Lower lobe of right lung (tissue), 2 donors: ENCODE measurements around the gene IFT52. TPM values are rescaled to one million over a fixed set of nuclear protein-coding genes. Genes with fewer than 3 reads are reported as not detected.

Experiments
- ATAC-seq, 2 donors: fragments of 200-7000 bp; cut with Tn5 transposase; one replicate each; pipeline ENCODE4 v1.9.1; 2020 to 2022; ENCODE audit warnings: mild to moderate bottlenecking in 2 of 2, moderate library complexity in 2 of 2
- DNase-seq: peaks from one replicate; pipeline ENCODE4 v3.0.0-alpha.2; 2020
- H3K27ac ChIP-seq: fragments of 200-600 bp; one replicate; pipeline ENCODE4 v1.8.0; 2022
- H3K27me3 ChIP-seq: fragments of 200-600 bp; one replicate; pipeline ENCODE4 v1.8.0; 2022; ENCODE audit warnings: low read depth
- H3K36me3 ChIP-seq: fragments of 200-600 bp; one replicate; pipeline ENCODE4 v1.8.0; 2022; ENCODE audit warnings: mild to moderate bottlenecking
- H3K4me1 ChIP-seq: fragments of 200-600 bp; one replicate; pipeline ENCODE4 v1.8.0; 2022
- H3K4me3 ChIP-seq: fragments of 200-600 bp; one replicate; pipeline ENCODE4 v1.8.0; 2022; ENCODE audit warnings: mild to moderate bottlenecking
- H3K9me3 ChIP-seq: fragments of 200-600 bp; one replicate; pipeline ENCODE4 v1.8.0; 2022
- intact Hi-C: fragments of 100-400 bp; cut with DNase I; formaldehyde crosslinking; loops from one replicate; pipeline ENCODE4 v1.11.0; 2022
- total RNA-seq: library from RNA; stranded (reverse); fragmentation: NEBNext Ultra II Directional; extraction: Animal tissue kit (Norgen Biotek cat#: 25700); gene quantifications from one replicate; pipeline ENCODE4 v1.2.1, GENCODE V29; 2021
- TF ChIP-seq, protein P1 (sequence below): fragments of 200-600 bp; IDR thresholded peaks from one replicate; pipeline ENCODE4 v1.8.0; 2022; ENCODE audit warnings: antibody characterized with exemption, mild to moderate bottlenecking
- donor health status: DM: no; HTN: yes; CAD: no; lungs with severe emphysema.

Gene IFT52
- total RNA-seq, 1 donor from 2014 or later = 19.9 TPM

DNA sequence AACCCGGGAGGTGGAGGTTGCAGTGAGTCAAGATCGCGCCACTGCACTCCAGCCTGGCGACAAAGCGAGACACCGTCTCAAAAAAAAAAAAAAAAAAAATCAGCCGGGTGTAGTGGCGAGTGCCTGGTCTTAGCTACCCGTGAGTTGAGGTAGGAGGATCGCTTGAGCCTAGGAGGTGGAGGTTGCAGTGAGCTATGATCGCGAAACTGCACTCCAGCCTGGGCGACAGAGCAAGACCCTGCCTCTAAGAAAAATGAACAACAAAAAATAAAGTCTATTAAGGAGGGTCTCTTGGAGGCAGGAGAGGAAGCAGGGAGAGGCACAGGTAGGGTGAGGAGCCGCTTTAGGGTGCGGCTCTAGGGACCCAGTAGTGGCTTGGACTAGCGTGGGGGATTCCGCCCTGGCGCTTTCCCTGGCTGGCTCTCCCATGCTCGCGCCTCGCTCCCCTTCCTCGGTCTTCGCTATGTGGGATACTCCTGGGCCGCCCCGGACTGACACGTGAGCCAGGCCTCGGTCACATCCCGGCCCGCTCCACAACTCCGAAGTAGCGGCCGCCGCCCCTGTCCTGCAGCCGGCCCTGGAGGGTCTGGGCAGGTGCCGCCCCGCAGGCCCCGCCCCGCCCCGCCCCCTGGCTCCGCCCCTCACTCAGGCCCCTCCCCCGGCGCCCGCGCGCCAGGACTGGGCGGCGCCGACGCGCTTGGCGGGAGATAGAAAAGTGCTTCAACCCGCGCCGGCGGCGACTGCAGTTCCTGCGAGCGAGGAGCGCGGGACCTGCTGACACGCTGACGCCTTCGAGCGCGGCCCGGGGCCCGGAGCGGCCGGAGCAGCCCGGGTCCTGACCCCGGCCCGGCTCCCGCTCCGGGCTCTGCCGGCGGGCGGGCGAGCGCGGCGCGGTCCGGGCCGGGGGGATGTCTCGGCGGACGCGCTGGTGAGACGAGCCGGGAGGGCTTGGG lies 75.9 kb downstream of the IFT52 start, which contains the start of gene MYBL2:
MYBL2 (plus strand) TSS at position 739 of the 953 bp plus-strand sequence; CDS start at position 909, 170 bp downstream.
- Histone ChIP-seq H3K4me1 (peaks cover 8% of the 10 kb centered on the region), H3K27ac (no peak within 1 kb of the TSS), H3K4me3 (peak within 1 kb of the TSS; percentile 45), H3K36me3 (no peaks in the 10 kb centered on the region), H3K9me3 (no peaks in the 10 kb centered on the region), H3K27me3 (peaks cover 43% of the 10 kb centered on the region)
- DNase-seq (peak; percentile 67), ATAC-seq (peak; percentile 92 to 95)
- intact Hi-C loops = no loop called here
- TF ChIP-seq, protein P1, sequence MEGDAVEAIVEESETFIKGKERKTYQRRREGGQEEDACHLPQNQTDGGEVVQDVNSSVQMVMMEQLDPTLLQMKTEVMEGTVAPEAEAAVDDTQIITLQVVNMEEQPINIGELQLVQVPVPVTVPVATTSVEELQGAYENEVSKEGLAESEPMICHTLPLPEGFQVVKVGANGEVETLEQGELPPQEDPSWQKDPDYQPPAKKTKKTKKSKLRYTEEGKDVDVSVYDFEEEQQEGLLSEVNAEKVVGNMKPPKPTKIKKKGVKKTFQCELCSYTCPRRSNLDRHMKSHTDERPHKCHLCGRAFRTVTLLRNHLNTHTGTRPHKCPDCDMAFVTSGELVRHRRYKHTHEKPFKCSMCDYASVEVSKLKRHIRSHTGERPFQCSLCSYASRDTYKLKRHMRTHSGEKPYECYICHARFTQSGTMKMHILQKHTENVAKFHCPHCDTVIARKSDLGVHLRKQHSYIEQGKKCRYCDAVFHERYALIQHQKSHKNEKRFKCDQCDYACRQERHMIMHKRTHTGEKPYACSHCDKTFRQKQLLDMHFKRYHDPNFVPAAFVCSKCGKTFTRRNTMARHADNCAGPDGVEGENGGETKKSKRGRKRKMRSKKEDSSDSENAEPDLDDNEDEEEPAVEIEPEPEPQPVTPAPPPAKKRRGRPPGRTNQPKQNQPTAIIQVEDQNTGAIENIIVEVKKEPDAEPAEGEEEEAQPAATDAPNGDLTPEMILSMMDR = no peak

DNA sequence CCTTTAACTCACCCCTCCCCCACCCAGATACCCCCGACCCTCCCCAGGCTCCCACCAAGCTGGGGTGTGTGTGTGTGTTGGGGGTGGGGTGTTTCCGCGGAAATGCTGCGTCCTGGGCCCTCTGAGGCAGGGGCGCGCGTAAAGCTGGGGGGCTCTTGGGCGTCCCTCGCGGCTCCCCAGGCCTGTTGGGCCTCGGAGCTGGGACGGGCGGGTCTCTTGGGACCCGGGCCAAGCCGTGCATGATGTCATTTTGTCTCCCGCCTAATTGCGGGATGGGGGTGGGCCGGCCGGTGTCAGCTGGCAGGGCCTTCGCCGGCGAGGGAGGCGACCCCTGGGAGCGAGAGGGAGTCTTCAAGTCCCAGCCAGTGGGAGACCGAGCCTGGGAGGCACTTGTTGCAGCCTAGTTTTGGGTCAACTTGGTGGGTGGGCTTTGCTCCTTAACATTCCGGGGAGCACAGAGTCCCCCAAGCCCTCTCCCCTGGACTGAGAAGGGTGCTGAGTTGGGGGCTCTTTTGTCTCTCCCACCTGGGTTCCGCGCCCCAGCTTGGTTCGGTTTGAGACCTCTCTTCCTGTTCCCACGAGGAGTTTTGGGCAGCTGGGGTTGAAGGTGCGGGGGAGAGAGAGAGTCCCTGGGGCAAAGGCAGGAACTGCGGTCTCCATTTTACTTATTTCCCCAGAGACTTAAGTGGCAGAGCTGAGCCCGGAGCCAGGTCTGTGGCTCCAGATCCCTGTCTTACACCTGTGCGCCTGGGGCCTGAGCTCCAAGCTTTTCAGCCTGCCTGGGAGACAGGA lies 76.8 kb downstream of the IFT52 start:
- H3K9me3 ChIP-seq = no peaks in the 10 kb centered on the region
- TF ChIP-seq, protein P1 = no peak

DNA sequence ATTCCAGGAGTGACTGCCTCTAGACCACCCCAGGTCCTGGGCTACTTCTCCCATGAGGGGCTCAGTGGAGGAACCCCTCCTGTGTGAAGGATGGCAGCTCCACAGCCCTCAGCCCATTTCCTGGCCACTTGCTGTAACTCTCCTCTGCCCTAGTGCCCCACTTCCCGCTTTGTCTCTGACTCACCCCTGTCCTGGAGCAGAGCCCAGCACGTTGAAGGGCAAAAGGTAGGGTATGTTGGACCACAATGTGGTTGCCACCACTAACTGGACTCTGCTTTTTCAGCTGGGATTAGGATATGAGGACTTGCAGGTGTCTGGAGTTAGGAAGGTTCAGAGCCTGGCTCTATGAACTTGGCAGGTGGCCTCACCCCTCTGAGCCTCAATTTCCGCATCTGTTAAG lies 78.6 kb downstream of the IFT52 start:
- Histone ChIP-seq H3K27me3 (peaks cover 43% of the 10 kb centered on the region), H3K9me3 (no peaks in the 10 kb centered on the region), H3K4me3 (no peak overlapping the region), H3K27ac (no peak overlapping the region), H3K36me3 (no peaks in the 10 kb centered on the region), H3K4me1 (peaks cover 8% of the 10 kb centered on the region)
- TF ChIP-seq, protein P1 = no peak
- DNase-seq = no peak
- ATAC-seq = no peak
- intact Hi-C loops = no loop called here

More for the DNA sequence above, 76.8 kb downstream of the IFT52 start:
- Histone ChIP-seq H3K4me1 (peaks cover 8% of the 10 kb centered on the region), H3K27ac (no peak overlapping the region), H3K27me3 (peaks cover 43% of the 10 kb centered on the region), H3K4me3 (peak overlapping the region; percentile 45), H3K36me3 (no peaks in the 10 kb centered on the region)
- intact Hi-C loops = no loop called here
- DNase-seq = no peak
- ATAC-seq = no peak

DNA sequence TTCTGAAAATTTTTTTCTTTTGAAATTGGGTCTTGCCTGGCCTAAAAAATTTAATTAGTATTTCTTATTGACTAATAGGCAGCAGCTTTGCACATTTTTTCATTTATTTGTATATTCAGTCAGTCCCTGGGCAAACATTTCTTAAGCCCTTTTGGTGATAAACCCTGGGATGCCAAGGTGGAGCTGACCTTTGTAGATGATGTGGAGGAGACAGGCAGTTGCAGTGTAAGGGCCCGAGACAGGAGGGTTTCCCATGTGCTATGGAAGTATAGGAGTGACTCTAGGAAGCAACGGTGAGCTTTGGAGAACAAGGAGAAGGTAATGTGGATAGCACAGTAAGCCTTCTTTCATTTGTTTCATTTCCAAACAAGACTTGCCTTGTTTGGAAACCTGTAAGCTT lies 79.7 kb downstream of the IFT52 start:
- no peaks in the 10 kb centered on the region for H3K36me3 ChIP-seq
- H3K27ac ChIP-seq = no peak overlapping the region
- H3K4me3 ChIP-seq = no peak overlapping the region
- ATAC-seq = no peak
- H3K9me3 ChIP-seq = no peaks in the 10 kb centered on the region
- intact Hi-C loops = no loop called here
- TF ChIP-seq, protein P1 = no peak
- peaks cover 8% of the 10 kb centered on the region for H3K4me1 ChIP-seq
- peaks cover 37% of the 10 kb centered on the region for H3K27me3 ChIP-seq
- no peak for DNase-seq

DNA sequence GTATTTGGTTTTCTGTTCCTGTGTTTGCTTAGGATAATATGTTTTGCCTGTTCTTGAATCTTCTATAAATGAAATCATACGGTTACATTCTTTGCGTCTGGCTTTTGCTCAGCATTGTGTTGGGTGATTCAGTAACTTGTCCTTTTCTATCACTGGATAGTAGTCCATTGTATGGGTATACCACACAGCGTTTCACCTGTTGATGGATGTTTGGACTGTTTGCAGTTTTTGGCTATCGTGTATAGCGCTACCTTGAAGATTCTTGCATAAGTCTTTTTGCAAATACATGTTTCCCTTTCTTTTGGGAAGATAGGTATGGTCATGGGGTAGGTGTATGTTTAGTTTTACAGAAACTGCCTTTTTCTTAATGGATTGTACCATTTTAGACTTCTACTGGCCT lies 85.6 kb downstream of the IFT52 start:
- TF ChIP-seq, protein P1 = no peak
- intact Hi-C loops = no loop called here
- H3K9me3 ChIP-seq = no peaks in the 10 kb centered on the region
- H3K27ac ChIP-seq = no peak overlapping the region
- no peak for ATAC-seq
- no peak for DNase-seq
- no peaks in the 10 kb centered on the region for H3K4me1 ChIP-seq
- no peaks in the 10 kb centered on the region for H3K27me3 ChIP-seq
- H3K4me3 ChIP-seq = no peak overlapping the region
- no peaks in the 10 kb centered on the region for H3K36me3 ChIP-seq
